Dermis blood vessel endothelial cell (primary cell): ENCODE data around the gene TMEM150B. TPM values are rescaled to one million over a fixed set of nuclear protein-coding genes. Genes with fewer than 3 reads are reported as not detected.

Experiments used
- DNase-seq: peaks from one replicate; pipeline ENCODE4 v3.0.0; 2010
- total RNA-seq: library from RNA; depleted of rRNA; stranded (reverse); fragments of >200 nt; gene quantifications from 2 replicates; pipeline ENCODE4 v1.2.3, GENCODE V29; 2014

TMEM150B gene
- total RNA-seq, 1 donor from 2014 or later: not detected

DNA sequence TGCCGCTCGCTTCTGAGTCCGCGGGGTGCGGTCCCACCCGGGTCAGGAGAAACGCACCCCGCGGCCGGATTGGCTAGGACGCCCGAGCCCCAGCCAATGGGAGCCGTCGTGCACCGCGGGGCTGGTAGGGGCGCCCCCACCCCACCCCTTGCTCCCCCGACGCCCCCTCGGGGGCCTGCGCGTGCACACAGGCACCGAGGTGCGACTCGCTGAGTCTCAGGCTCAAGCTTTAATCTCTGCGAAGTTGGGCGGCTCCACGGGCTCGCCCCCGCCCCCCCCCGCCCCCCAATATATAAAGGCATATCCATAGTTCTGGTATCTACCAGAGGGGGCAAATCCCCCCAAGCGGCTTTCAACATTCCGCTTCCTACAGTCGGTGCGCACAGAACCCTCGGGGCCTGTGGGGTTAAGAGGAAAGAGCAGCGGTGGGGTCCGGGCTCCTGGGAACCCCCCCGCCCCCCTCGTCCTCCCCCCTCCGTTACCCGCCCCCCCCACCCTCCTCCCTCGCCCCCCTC lies 29.6 kb upstream of the TMEM150B start, which contains the start of gene COX6B2:
Gene COX6B2 (minus strand): TSS at position 22 of the 515 bp plus-strand sequence. CDS start 198 bp downstream, outside the sequence.
- no peak for DNase-seq

DNA sequence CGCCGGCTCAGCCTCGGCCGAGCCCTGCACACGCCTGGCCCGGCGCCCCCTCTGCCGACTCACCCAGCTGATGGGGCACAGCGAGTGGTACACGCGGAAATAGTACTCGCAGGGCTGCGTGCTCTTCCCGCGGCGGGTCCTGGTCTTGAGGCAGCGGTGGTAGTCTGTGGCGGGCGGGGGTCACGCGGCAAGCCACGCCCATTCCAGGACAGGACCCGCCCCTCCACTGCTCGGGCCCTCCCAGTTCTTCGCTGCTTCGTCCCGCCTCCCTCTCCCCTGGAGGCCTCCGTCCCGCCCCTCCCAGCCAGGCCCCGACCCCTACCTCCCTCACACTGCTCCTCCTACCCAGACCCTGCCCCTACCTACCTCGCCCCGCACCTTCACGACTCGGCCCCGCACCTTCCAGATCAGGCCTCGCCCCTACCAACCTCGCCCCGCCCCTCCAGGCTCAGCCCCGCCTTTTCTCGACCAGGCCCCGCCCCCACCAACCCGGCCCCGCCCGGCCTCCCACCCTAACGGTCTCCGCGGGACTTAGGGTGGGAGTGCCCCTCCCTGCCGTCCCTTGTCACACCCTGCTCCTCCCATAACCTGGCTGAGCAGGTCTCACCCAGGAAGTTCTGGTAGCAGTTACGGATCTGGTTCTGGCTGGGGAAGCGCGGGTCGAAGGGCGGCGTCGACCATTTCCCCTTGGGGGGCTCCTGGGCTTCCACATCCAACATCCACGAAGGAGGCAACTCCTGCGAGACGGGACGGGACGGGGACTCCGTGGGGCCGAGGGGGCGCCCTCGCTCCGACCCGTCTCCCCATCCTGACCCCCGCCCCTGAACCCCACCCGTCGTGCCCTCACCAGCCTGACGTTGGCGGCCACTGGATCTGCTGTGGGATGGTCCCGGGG lies 28.9 kb upstream of the TMEM150B start:
- DNase-seq: peak; percentile 34

DNA sequence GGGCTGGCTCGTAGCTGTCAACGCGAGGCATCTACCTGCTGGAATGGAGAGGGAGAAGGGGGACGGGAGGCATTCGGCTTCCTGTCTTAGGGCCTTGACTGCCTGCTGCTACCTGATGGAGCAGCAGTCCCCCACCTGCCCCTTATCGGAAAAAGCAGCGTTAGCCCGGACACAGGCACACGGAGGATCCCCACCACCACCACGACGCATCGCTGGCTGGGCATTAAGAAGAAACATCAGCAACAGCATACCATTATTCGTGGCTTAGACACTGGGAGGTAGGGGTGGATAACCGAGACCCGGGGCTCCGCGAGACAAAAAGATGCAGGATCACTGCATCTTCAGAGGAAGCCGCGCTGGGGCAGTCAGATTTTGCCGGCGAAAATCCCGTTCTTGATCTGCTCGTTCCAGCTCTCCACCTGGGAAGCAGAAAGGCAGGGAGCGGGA lies 28.2 kb upstream of the TMEM150B start:
- no peak for DNase-seq

DNA sequence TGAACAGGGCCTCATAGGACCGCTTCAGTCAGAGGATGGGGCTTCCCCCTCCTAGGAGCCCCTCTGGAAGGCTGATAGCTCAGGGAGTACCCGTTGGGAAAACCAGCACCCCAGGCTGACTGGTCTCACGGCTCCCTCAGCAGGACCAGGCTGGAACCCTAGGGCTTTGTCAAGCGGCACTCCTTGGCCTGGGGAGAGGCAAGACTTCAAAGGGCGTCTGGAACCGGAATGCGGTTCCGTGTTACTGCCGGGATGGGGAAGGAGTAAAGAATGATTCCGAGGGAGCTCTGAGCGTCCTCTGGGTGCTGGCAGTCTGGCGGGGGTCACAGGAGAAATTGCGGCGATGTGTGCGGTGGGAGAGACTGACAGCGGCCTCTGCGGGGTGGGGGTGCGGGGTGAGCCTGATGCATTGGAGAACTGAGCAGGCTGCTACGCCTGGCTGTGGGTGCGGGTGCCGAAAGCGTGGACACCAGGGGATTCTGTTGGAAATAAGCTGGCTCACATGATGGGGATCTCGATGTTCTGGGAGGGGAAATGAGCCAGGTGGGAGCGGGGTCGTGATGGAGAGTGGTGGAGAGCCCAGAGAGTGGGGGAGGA lies 27.5 kb upstream of the TMEM150B start:
- no peak for DNase-seq

DNA sequence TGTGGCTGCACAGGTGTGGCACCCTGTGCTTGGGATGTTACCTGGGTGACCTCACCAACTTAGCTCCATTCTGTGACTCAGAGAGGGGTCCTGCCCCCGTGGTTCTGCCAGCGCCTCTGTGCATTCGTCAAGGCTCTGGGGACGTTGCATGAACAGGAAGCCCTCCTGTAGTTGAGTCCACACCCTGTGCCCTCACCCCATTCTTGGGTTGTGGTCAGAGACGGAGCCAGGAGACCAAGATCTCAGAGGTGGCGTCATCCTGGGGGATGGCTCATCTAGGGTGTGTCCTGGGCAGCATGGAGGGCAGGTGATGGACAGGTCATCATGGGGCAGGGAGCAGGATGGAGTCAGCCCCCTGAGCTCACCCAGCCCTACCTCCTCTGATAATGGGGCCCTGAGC lies 26.9 kb upstream of the TMEM150B start:
- no peak for DNase-seq

DNA sequence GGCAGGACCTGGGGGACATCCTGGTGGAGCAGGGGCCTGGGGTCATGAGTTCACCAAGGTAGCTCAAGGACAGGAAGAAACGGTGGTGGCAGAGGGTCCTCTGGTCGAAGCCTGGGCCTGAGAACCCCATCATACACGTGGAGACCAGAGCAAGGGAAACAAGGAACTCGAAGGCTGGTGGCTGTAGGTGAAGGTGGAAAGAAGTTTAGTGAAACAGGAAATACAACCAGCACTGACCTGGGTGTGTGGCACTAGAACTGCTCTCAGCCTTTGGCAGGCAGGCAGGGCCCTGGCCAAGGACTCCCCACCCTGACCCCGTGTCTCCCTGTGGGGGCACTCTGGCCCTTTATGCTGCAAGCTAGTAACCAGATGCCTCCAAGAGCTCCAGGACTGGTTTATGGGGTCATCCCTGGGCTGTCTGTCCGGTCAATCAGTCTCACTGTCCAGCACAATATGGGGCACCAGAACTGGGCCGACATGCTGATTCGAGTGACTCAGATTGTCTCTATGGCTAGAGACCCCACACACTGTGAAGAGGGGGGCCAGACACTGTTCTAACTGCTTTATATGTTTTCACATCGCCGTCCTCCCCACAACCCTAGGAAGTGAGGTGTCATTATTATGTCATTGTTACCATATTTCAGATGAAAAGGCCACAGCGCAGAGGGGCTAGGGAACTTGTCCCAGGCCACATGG lies 25.6 kb upstream of the TMEM150B start:
- DNase-seq: no peak

DNA sequence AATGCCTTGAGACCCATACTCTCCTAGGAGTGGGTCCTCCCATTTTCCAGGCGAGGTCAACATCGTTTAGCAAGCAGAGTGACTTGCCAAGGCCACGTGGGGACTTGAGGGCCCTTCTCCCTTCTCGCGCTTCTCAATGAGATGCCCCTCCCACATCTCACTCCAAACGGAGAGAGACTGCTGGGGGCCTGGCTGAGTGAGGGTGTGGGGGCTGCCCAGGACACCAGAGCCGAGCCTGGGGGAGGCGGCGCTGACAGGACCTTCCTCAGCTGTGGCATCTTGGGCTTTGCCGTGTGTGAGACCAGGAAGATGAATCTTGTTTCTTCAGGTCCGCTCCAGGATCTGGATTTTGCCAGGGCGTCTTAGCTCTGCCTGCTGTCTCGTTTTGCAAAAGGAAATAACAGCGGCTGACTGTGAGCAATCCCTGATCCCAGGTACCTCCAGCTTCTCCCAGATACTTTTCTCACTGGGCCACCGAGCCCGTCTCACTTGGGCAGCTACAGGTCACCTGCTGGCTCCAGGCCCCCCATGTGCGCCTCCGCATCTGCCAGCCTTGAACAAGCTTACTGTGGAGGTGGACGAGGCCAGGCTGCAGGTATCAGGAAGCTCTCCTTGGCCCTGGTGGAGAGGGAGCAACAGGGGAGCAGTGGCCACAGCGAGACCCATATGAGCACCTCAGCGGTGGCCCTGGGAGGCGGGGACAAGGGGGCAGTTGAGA lies 23.3 kb upstream of the TMEM150B start:
- DNase-seq: no peak

DNA sequence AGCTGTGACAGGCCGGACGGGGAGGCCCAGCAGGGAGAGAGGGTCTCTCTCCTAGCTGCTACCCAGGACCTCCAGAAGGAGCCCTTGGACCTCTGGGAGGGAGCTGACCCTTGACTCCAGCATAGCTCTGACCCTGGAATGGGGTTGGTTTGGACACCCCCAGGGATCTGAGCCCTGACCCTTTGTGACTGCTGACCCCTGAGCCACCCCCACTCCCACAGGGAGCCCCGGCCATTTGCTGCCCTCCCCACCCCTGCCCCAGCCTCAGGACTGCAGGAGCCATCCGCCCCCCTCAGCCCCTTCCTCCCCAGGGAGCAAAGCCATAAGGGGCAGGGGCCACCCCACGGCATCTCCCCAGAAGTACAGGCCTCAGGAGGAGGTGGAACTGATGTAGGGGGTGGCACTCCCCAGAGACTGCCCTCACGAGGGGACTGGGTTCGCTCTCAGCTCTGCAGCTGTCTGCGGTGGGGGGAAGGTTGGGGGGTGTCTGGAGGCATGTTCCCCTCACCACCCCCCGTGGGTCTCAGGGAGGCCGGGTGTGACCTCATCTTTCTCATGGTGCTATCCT lies 22.4 kb upstream of the TMEM150B start:
- DNase-seq: no peak

DNA sequence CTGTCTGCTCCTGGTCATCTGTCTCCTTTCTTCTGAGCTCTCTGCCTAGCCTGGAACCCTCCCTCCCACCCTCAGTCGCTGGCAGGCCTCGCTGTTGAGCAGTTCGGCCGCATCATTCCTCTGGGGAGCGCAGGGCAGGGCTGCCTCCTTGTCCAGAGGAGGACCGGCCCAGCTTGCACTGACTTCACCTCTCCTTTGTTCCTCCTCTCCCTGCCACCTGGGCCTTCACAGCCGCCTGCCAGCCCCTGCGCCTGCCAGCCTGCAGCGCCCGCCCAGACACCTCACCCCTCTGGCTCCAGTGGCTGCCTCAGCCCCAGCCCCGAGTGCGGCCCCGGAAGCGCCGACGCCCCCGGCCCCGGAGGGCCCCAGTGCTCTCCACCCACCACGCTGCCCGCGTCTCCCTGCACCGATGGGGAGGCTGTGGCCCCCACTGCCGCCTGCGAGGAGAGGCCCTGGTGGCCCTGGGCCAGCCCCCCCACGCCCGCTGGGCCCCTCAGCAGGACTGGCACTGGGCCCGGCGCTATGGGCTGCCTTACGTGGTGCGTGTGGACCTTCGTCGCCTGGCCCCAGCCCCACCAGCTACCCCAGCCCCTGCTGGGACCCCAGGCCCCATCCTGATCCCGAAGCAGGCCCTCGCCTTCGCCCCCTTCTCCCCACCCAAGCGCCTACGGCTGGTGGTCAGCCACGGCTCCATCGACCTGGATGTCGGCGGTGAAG lies 21.7 kb upstream of the TMEM150B start:
- no peak for DNase-seq

DNA sequence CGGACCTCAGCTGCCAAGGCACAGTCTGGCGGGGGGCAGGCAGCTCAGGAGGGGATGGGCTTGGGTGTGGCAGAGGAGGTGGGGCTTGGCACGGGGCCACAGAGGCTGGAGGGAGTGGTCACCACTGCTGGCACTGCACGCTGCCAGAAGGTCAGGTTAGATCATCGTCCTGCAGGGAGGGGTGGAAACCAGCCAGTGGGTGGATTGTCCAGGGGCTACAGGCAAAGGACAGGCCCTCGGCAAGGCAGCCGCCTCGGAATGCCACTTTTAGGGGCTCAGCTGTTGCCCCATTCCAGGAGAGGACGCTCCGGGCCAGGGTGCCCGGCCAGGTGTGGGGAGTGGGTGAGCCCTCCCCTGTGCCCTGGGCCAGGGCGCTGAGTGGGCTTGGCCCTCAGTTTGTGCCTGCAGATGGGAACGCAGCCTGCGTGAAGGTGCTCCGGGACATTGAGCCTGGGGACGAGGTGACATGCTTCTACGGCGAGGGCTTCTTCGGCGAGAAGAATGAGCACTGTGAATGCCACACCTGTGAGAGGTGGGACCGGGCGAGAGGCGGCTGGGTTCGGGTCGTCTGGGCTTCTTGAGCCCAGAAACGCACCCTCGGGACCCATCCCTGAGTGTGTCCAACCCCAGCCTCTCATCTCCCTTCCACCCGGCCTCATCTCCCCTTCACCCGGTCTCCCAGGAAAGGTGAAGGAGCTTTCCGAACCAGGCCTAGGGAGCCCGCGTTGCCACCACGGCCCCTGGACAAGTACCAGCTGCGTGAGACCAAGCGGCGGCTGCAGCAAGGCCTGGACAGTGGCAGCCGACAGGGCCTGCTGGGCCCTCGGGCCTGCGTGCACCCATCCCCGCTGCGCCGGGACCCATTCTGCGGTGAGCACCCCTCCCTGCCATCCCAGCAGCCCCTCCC lies 20.9 kb upstream of the TMEM150B start:
- no peak for DNase-seq

DNA sequence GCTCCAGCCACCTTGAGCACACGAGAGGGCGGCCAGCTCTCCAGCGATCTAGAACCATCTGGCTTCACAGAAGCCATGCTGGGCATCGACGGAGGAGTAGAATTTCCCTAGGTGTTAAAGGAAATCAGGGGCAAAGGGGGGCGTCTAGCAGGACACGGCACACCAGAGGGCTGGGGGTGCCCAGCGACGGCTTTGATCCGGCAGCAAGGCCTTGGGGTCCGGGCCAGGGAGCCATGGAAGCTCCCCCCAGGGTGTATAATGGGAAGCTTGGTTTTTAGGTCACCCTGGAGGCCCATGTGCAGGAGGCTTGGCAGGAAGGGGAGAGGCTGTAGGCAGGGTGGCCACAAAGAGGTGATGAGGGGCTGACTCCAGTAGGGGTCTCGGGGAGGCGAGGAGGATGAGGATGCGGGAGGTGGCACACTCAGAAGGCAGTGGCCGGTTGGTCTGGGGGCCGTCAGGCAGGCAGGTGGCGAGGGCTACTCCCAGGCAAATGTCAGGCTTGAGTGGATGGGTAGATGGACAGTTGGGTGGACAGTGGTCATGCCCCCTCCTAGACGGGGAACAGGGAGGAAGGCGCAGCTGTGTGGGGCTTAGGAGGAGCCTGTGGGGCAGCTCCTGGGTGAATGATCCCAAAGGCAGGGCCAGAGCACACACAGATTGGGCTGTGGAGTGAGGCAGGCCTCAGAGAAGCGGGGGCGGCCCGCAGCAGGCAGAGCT lies 20.1 kb upstream of the TMEM150B start:
- DNase-seq: no peak

DNA sequence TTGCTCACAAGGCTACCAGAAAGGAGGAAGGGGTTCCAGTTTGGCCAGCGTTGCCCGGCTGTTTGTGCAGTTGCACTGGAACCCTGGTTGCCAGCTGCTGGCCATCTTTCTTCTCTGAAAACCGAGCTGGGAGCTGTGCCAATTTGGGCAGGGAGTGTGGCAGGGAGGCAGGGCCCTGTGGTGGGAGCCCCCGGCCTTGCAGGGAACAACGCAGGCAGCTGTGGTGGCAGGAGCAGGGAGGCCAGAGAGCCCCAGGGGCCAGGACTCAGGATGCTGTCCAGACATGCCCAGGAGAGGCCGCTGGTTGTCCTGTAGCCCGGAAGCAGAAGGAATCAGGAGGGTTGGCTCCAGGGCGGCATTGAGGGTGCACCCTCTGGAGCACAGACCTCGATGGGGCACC lies 19.3 kb upstream of the TMEM150B start:
- no peak for DNase-seq

DNA sequence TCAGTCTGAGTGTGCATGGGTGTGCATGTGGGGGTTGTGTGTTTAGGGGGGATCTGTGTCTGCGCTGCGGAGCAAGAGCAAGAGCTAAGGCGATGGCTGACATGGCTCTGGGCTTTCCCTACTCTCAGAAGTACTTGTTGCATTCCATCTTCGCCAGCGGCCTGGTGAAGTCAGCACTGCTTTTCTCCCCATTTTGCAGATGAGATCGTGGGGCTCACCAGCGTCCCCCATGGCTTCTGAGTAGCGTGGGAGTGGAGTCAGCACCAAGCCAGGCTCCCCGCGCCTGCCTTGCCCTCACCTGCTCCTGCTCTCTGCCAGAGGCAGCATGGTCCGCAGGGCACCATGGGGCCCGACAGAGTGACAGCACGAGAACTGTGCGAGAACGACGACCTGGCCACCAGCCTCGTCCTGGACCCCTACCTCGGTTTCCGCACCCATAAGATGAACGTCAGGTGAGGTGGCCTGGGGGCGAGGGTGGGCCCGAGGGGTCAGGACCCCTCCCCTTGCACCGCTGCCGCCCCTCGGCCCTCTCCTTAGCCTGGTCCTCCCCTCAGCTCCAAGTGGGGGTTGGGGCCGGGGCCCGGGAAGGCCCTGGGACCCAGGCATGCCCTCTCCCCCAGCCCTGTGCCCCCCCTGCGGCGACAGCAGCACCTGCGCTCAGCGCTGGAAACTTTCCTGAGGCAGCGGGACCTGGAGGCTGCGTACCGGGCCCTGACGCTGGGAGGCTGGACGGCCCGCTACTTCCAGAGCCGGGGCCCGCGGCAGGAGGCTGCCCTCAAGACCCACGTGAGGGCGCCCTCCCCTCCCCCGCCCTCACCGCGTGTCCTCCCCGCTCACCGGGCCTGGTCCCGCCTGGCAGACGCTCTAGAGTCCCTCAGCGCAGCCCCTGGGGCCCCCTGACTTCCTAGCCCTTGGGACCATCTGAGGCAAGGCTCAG lies 16.7 kb upstream of the TMEM150B start:
- no peak for DNase-seq

DNA sequence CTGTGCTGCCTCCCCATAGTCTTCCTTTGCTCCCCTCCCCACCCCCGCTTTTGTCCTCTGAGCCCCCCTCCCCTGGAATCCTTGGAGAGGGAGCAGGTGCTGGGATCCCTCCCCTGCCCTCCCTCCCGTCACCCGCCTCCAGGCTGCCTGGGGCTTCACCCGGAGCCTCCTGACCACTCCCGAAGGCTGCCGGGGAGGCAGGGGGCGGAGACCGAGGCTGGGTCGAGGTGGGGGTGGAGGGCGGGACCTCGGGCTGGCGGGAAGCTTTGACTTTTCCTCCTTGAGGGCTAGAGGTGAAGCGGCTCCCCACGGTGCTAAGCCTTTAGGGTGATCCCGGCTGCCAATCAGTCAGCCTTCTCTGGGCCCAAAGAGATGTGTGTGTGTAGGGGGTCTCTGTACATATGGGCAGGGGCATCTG lies 16.0 kb upstream of the TMEM150B start:
- peak; percentile 53 for DNase-seq

DNA sequence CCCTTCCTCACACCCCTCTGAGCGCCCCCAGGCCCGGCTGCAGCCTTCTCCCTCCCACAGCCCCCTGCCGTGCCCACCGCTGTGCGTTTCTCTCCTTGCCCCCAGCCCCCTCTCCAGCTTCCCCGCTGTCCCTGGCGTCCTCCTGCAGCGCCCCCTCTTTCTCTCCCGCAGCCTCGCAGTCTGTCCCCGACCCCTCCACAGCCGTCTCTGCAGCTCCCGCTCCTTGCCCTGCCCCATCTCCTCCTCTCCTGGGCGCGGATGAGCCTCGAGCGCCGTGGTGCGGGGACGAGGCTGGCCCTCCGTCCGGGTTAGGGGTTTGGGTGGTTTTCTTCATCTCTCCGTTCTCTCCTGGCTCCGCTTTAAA lies 15.6 kb upstream of the TMEM150B start:
- peak; percentile 33 for DNase-seq

DNA sequence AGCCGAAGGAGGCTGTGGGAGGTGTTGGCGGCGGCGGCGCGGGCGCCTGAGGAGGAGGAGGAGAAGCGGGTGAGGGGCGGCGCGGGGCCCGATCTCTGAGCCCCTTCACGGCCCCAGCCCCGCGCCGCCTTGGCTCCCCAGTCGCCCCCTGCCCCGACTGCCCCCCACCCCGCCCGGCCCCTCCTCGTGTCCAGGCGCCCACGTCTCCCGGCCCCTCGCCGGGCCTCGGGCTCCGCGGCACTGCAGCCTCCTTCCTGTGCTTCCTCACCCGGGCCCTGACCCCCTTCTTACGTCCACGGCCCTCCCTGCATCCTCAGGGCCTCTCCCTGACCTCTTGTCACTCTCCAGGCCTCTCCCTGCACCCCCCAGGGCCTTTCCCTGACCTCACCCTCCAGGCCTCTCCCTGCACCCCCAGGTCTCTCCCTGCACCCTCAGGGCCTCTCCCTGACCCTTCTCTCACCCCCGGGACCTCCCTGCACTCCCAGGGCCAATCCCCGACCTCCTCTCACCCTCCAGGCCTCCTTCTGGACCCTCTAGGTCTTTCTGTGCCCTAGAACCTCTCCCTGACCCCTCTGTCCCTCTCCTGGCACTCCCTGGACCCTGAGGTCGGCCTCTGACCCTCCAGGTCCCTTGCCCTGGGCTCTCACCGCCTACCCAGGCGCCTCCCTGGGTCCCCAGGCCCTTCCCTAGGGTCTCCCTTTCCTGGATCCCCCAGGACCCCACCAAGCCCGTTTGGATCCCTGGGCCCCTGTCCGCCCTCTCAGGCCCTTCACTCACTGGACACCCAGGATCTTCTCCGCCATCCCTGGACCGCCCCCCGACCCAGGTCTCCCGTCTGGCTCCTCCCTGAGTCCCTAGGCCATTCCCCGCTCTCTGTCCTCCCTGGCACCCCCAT lies 15.0 kb upstream of the TMEM150B start:
- peak; percentile 19 for DNase-seq

DNA sequence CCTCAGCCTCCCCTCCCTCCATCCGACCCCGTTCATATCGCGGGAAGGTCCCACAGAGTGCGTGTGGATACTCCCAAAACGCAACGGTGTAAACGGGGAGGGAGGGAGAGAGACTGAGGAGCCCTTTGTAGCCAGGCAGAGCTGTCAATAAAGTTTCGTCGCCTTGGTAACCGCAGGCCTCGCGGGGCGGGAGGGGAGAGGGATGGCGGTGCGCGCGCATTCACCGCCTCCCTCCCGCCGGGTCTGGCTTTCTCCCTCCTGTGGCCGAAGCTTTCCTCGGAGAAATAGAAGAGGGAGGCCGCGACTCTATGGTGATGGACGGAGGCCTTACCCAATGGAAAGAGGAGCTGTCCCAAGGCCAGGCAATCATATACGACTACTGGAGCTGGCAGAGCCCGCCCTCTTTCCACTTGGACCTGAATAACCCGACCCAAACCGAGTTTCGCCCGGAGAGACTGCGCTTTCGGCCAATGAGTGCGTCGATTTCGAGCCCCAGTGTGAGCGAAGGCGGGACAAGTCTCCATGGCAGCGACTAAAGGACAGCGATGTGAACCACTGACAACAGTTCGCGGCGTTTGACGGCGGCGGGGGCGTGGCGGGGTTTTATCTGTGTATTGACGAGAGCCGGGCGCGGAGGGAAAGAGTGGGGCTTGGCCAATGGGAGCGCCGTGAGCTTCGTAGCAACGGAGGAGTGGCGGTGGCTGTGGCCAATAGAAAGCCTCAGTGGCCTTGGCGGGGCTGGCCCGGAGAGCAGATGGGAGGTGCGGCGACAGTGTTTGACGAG lies 14.2 kb upstream of the TMEM150B start, which contains the start of gene KMT5C:
Gene KMT5C (plus strand): TSS at position 772 of the 784 bp plus-strand sequence. CDS start 2,061 bp downstream, outside the sequence.
- DNase-seq: peak; percentile 100
